Endodermal cell (in vitro differentiated cells): Measurements from ENCODE around the gene ZNF425. TPM values are rescaled to one million over a fixed set of nuclear protein-coding genes. Genes with fewer than 3 reads are reported as not detected.

Source experiments
- DNase-seq: peaks from one replicate; pipeline ENCODE4 v3.0.0-alpha.2; 2017
- H3K27ac ChIP-seq: 2 replicates; pipeline ENCODE4 v1.5.1; 2013; ENCODE audit warnings: mild to moderate bottlenecking, low read depth, low read length, moderate library complexity
- H3K27me3 ChIP-seq: 2 replicates; pipeline ENCODE4 v1.6.1; 2013; ENCODE audit warnings: mild to moderate bottlenecking, low read length, moderate library complexity; ENCODE audit not compliant: insufficient read depth, control insufficient read depth, poor library complexity, severe bottlenecking
- H3K36me3 ChIP-seq: 2 replicates; pipeline ENCODE4 v1.7.0; 2013; ENCODE audit warnings: mild to moderate bottlenecking, low read length, moderate library complexity; ENCODE audit not compliant: control insufficient read depth, insufficient read depth
- H3K4me1 ChIP-seq: one replicate; pipeline ENCODE4 v1.7.0; 2013; ENCODE audit warnings: low read length; ENCODE audit not compliant: control insufficient read depth, insufficient read depth
- H3K4me3 ChIP-seq: 2 replicates; pipeline ENCODE4 v1.5.1; 2013; ENCODE audit warnings: mild to moderate bottlenecking, low read length, moderate library complexity
- H3K9ac ChIP-seq: 2 replicates; pipeline ENCODE4 v1.6.1; 2013; ENCODE audit warnings: mild to moderate bottlenecking, low read length, moderate library complexity; ENCODE audit not compliant: poor library complexity, severe bottlenecking; ENCODE audit errors: extremely low read depth
- H3K9me3 ChIP-seq: 2 replicates; pipeline ENCODE4 v1.6.1; 2013; ENCODE audit warnings: mild to moderate bottlenecking, low read length, moderate library complexity; ENCODE audit not compliant: control insufficient read depth
- H3K27ac Mint-ChIP-seq: 2 replicates; pipeline ENCODE4 v1.8.0; 2020; ENCODE audit warnings: mixed read lengths
- H3K27me3 Mint-ChIP-seq: 2 replicates; pipeline ENCODE4 v1.8.0; 2021; ENCODE audit warnings: mild to moderate bottlenecking, mixed read lengths; ENCODE audit not compliant: insufficient read depth
- H3K36me3 Mint-ChIP-seq: 2 replicates; pipeline ENCODE4 v1.8.0; 2020; ENCODE audit warnings: low read depth, mixed read lengths
- H3K4me1 Mint-ChIP-seq: 2 replicates; pipeline ENCODE4 v1.8.0; 2020; ENCODE audit warnings: mixed read lengths
- H3K4me3 Mint-ChIP-seq: 2 replicates; pipeline ENCODE4 v1.8.0; 2020; ENCODE audit warnings: mild to moderate bottlenecking, moderate library complexity, mixed read lengths
- H3K9me3 Mint-ChIP-seq: 2 replicates; pipeline ENCODE4 v1.8.0; 2020; ENCODE audit warnings: mild to moderate bottlenecking, mixed read lengths
- WGBS, 2 experiments: methylation state at CpG; one replicate each; pipeline versions ENCODE4 v1.1.5 to v1.1.7; 2013; ENCODE audit warnings: missing lambda C conversion rate in 2 of 2, mixed read lengths in 1 of 2; ENCODE audit not compliant: insufficient coverage in 1 of 2, insufficient read length in 1 of 2; 5-methylcytosine and 5-hydroxymethylcytosine counted together
- total RNA-seq, 2 donors: library from RNA; stranded (reverse); fragmentation: NEBNext Ultra II Directional in 1 of 2; extraction: Animal tissue kit (Norgen Biotek cat#: 25700) in 1 of 2; gene quantifications; 2 replicates in 1 of 2; 3 replicates in 1 of 2; pipeline ENCODE4 v1.2.1, GENCODE V29; 2021
- TF ChIP-seq, protein P1 (sequence below): fragments of 200-600 bp; sonication (generic); conservative IDR thresholded peaks from 2 replicates; pipeline ENCODE4 v1.5.0; 2021; ENCODE audit warnings: antibody characterized with exemption, mild to moderate bottlenecking

Gene ZNF425
- total RNA-seq, 2 donors from 2014 or later = 2.1 to 2.7 TPM

DNA sequence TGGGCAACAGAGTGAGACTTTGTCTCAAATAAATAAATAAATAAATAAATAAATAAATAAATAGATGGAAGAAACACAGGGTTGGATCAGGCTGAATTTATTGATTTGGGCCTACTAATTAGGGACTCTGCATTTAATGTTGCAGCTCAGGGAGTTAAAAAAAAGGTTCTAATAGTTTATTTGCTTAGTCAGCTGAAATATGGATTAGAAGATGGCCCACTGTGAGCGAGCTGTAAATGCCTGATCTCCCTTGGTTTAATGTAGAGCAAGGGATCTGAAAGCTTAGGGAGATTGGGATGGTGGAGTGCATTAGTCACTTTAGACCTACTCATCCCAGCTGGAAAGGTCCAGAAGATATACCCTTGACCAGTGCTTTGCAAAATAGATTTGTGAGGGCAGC lies 72.7 kb downstream of the ZNF425 start:
- 89% methylated on average over 1 of the region's 1 CpG; no CpG with 5 or more reads in 1 of the 2 experiments for WGBS, 2 experiments
- Histone ChIP-seq H3K4me3 (no peak overlapping the region), H3K27me3 (no peaks in the 10 kb centered on the region), H3K4me1 (no peaks in the 10 kb centered on the region), H3K36me3 (no peaks in the 10 kb centered on the region), H3K9ac (no peak overlapping the region), H3K27ac (no peak overlapping the region), H3K9me3 (no peaks in the 10 kb centered on the region)
- no peaks in the 10 kb centered on the region for H3K4me1 Mint-ChIP-seq
- H3K4me3 Mint-ChIP-seq = no peak overlapping the region
- peaks cover 7% of the 10 kb centered on the region for H3K9me3 Mint-ChIP-seq
- no peak for DNase-seq
- no peak overlapping the region for H3K27ac Mint-ChIP-seq
- H3K36me3 Mint-ChIP-seq = no peaks in the 10 kb centered on the region
- TF ChIP-seq, protein P1, sequence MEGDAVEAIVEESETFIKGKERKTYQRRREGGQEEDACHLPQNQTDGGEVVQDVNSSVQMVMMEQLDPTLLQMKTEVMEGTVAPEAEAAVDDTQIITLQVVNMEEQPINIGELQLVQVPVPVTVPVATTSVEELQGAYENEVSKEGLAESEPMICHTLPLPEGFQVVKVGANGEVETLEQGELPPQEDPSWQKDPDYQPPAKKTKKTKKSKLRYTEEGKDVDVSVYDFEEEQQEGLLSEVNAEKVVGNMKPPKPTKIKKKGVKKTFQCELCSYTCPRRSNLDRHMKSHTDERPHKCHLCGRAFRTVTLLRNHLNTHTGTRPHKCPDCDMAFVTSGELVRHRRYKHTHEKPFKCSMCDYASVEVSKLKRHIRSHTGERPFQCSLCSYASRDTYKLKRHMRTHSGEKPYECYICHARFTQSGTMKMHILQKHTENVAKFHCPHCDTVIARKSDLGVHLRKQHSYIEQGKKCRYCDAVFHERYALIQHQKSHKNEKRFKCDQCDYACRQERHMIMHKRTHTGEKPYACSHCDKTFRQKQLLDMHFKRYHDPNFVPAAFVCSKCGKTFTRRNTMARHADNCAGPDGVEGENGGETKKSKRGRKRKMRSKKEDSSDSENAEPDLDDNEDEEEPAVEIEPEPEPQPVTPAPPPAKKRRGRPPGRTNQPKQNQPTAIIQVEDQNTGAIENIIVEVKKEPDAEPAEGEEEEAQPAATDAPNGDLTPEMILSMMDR = no peak
- H3K27me3 Mint-ChIP-seq = peaks cover 4% of the 10 kb centered on the region

Other genes with a start within 250 kb of the ZNF425 start
- 10 to 100 TPM; 40.2 to 46.0 TPM for gene EZH2, start 242.0 kb downstream of the ZNF425 start, total RNA-seq
- gene PDIA4, start 97.8 kb downstream of the ZNF425 start, total RNA-seq = 100 to 1,000 TPM; 369 to 402 TPM
- 10 to 100 TPM; 12.0 to 13.3 TPM for gene ZNF786, start 35.6 kb downstream of the ZNF425 start, total RNA-seq
- 10 to 100 TPM; 13.4 to 21.2 TPM for gene ZNF398, start 21.1 kb upstream of the ZNF425 start, total RNA-seq
- gene ZNF282, start 69.2 kb upstream of the ZNF425 start, total RNA-seq = 10 to 100 TPM; 28.8 to 29.8 TPM
- 10 to 100 TPM; 15.8 to 17.6 TPM for gene ZNF212, start 113.3 kb upstream of the ZNF425 start, total RNA-seq
- gene ZNF783, start 135.9 kb upstream of the ZNF425 start, total RNA-seq = 10 to 100 TPM; 12.1 to 13.2 TPM